ENCODE measurements around the gene POLR2F.

DNA sequence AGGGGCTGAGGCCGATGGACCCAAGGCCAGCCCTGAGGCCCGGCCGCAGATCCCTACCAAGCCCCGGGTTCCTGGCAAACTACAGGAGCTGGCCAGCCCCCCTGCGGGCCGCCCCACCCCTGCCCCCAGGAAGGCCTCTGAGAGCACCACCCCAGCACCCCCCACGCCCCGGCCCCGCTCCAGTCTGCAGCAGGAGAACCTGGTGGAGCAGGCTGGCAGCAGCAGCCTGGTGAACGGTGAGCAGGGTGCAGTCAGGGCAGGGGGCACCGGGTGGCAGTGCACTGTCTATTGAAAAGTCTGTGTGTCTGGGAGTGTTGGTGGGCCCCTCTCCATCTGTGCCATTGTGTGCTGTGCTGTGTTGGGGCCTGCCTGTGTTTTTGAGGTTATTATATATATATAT lies 31.3 kb upstream of the POLR2F start:
- TF ChIP-seq, protein P1, sequence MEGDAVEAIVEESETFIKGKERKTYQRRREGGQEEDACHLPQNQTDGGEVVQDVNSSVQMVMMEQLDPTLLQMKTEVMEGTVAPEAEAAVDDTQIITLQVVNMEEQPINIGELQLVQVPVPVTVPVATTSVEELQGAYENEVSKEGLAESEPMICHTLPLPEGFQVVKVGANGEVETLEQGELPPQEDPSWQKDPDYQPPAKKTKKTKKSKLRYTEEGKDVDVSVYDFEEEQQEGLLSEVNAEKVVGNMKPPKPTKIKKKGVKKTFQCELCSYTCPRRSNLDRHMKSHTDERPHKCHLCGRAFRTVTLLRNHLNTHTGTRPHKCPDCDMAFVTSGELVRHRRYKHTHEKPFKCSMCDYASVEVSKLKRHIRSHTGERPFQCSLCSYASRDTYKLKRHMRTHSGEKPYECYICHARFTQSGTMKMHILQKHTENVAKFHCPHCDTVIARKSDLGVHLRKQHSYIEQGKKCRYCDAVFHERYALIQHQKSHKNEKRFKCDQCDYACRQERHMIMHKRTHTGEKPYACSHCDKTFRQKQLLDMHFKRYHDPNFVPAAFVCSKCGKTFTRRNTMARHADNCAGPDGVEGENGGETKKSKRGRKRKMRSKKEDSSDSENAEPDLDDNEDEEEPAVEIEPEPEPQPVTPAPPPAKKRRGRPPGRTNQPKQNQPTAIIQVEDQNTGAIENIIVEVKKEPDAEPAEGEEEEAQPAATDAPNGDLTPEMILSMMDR (IDR thresholded peaks at IDR 0.05; ENCODE audit: low read depth, low read length, poor library complexity, severe bottlenecking) = no peak
- no peak for TF ChIP-seq EZH2phosphoT487 (IDR thresholded peaks at IDR 0.05; ENCODE audit: borderline replicate concordance, low read length)

Measured in DOHH2 (cell line).